SK-N-SH (cell line): ENCODE data around the gene CBLIF. TPM values are rescaled to one million over a fixed set of nuclear protein-coding genes. Genes with fewer than 3 reads are reported as not detected.

Source experiments
- CTCF ChIA-PET: fragments of 300-600, 350-600 bp; formaldehyde crosslinking; extraction: SDS; loops from one replicate; lab custom pipeline; 2021; lab: Yijun Ruan, JAX
- POLR2A ChIA-PET: fragments of 350-600 bp; sonication (Branson Sonifier 250); formaldehyde crosslinking; extraction: SDS; loops from one replicate; lab custom pipeline; 2020; ENCODE audit warnings: antibody characterized with exemption, inconsistent platforms; lab: Yijun Ruan, JAX
- DNase-seq: peaks from one replicate; pipeline ENCODE4 v3.0.0; 2012
- H2AFZ ChIP-seq: fragments of 200-600 bp; sonication (generic); 2 replicates; pipeline ENCODE4 v1.8.1; 2016; ENCODE audit warnings: antibody characterized with exemption, mild to moderate bottlenecking, low read depth
- H3F3A ChIP-seq: fragments of 200-600 bp; sonication (generic); replicated peaks from 2 replicates; pipeline ENCODE3; 2016; ENCODE audit warnings: antibody characterized with exemption, mild to moderate bottlenecking; ENCODE audit not compliant: insufficient read depth
- H3K27ac ChIP-seq, 2 experiments: fragments of 200-500 bp in 1 of 2; fragments of 200-600 bp in 1 of 2; sonication (Bioruptor generic) in 1 of 2; sonication (generic), shearing (Covaris generic) in 1 of 2; 2 replicates each; pipeline versions ENCODE4 v1.5.1 to v1.6.1; 2014 to 2016; ENCODE audit warnings: low read depth in 2 of 2, inconsistent platforms in 1 of 2, low read length in 1 of 2, mild to moderate bottlenecking in 1 of 2, mixed read lengths in 1 of 2
- H3K27me3 ChIP-seq: fragments of 200-600 bp; sonication (generic), shearing (Covaris generic); 2 replicates; pipeline ENCODE4 v1.6.1; 2016; ENCODE audit warnings: mixed run types; ENCODE audit not compliant: insufficient read depth
- H3K36me3 ChIP-seq, 2 experiments: fragments of 200-500 bp in 1 of 2; fragments of 200-600 bp in 1 of 2; sonication (Bioruptor generic) in 1 of 2; sonication (generic) in 1 of 2; replicated peaks in 1 of 2; 2 replicates each; pipeline versions ENCODE3 to v1.5.1; 2014 to 2016; ENCODE audit warnings: low read length in 1 of 2, mild to moderate bottlenecking in 1 of 2; ENCODE audit not compliant: insufficient read depth in 2 of 2, control insufficient read depth in 1 of 2
- H3K4me1 ChIP-seq, 2 experiments: fragments of 200-500 bp in 1 of 2; fragments of 200-600 bp in 1 of 2; sonication (Bioruptor generic) in 1 of 2; sonication (generic), shearing (Covaris generic) in 1 of 2; 2 replicates each; pipeline versions ENCODE4 v1.5.1 to v1.6.1; 2014 to 2016; ENCODE audit warnings: low read depth in 1 of 2, low read length in 1 of 2, mixed run types in 1 of 2; ENCODE audit not compliant: insufficient read depth in 2 of 2, control insufficient read depth in 1 of 2
- H3K4me2 ChIP-seq: fragments of 200-600 bp; sonication (generic), shearing (Covaris generic); 2 replicates; pipeline ENCODE4 v1.6.1; 2017; ENCODE audit warnings: mixed run types
- H3K4me3 ChIP-seq, 2 experiments: fragments of 200-500 bp in 1 of 2; fragments of 200-600 bp in 1 of 2; sonication (Bioruptor generic) in 1 of 2; sonication (generic), shearing (Covaris generic) in 1 of 2; 2 replicates each; pipeline versions ENCODE4 v1.5.1 to v1.8.1; 2014 to 2016; ENCODE audit warnings: low read depth in 2 of 2, inconsistent platforms in 1 of 2, low read length in 1 of 2, mild to moderate bottlenecking in 1 of 2, mixed read lengths in 1 of 2, moderate library complexity in 1 of 2
- H3K79me2 ChIP-seq: fragments of 200-600 bp; sonication (generic); 2 replicates; pipeline ENCODE4 v1.8.1; 2017; ENCODE audit warnings: mild to moderate bottlenecking; ENCODE audit not compliant: insufficient read depth
- H3K9ac ChIP-seq: fragments of 200-600 bp; sonication (generic); 2 replicates; pipeline ENCODE4 v1.6.1; 2017; ENCODE audit warnings: mixed run types
- H3K9me2 ChIP-seq: fragments of 200-600 bp; sonication (generic); 2 replicates; pipeline ENCODE4 v1.6.1; 2017; ENCODE audit warnings: mixed run types
- H3K9me3 ChIP-seq: fragments of 200-600 bp; sonication (generic); 2 replicates; pipeline ENCODE4 v1.6.1; 2017; ENCODE audit warnings: mixed run types, mild to moderate bottlenecking, moderate library complexity
- H4K20me1 ChIP-seq: fragments of 200-600 bp; sonication (generic); 2 replicates; pipeline ENCODE4 v1.6.1; 2017; ENCODE audit warnings: mild to moderate bottlenecking, mixed run types; ENCODE audit not compliant: insufficient read depth
- CTCF ChIP-seq: fragments of 200-600 bp; sonication (generic); IDR thresholded peaks from 2 replicates; pipeline ENCODE4 v1.6.1; 2017; ENCODE audit warnings: antibody characterized with exemption, mild to moderate bottlenecking, moderate library complexity
- ELF1 ChIP-seq: IDR thresholded peaks from 2 replicates; pipeline ENCODE4 v1.4.0; 2012
- EP300 ChIP-seq, 2 experiments: IDR thresholded peaks; 2 replicates each; pipeline versions ENCODE4 v1.4.0 to v1.6.1; 2012; ENCODE audit warnings: borderline replicate concordance in 1 of 2, low read depth in 1 of 2, low read length in 1 of 2
- FOSL2 ChIP-seq: IDR thresholded peaks from 2 replicates; pipeline ENCODE4 v1.4.0; 2012; ENCODE audit warnings: low read depth, mild to moderate bottlenecking, moderate library complexity, borderline replicate concordance
- FOXJ3 ChIP-seq: sonication (generic); formaldehyde crosslinking; IDR thresholded peaks from 2 replicates; pipeline ENCODE4 v1.5.1; 2020; ENCODE audit warnings: mild to moderate bottlenecking, missing genetic modification reagents
- FOXM1 ChIP-seq: IDR thresholded peaks from 2 replicates; pipeline ENCODE4 v1.4.0; 2012; ENCODE audit warnings: low read depth, mild to moderate bottlenecking
- GABPA ChIP-seq: IDR thresholded peaks from 2 replicates; pipeline ENCODE4 v1.4.0; 2012; ENCODE audit warnings: low read depth, mild to moderate bottlenecking
- IRF3 ChIP-seq: fragments of 150-350 bp; IDR thresholded peaks from 2 replicates; pipeline ENCODE4 v1.6.1; 2016; ENCODE audit warnings: mild to moderate bottlenecking, low read depth, low read length
- JUND ChIP-seq: IDR thresholded peaks from 2 replicates; pipeline ENCODE4 v1.4.0; 2012
- NFIC ChIP-seq: IDR thresholded peaks from 2 replicates; pipeline ENCODE4 v1.4.0; 2012; ENCODE audit warnings: borderline replicate concordance
- NRF1 ChIP-seq: IDR thresholded peaks from 2 replicates; pipeline ENCODE4 v1.6.1; 2012; ENCODE audit warnings: low read depth, mild to moderate bottlenecking, low read length
- RCOR1 ChIP-seq: fragments of 150-350 bp; IDR thresholded peaks from 2 replicates; pipeline ENCODE4 v1.6.1; 2017; ENCODE audit warnings: antibody characterized with exemption, low read length
- REST ChIP-seq: IDR thresholded peaks from 2 replicates; pipeline ENCODE4 v1.6.1; 2012; ENCODE audit warnings: mild to moderate bottlenecking, low read depth, low read length, moderate library complexity
- RXRA ChIP-seq: IDR thresholded peaks from 2 replicates; pipeline ENCODE4 v1.4.0; 2012; ENCODE audit warnings: low read depth, mild to moderate bottlenecking, borderline replicate concordance
- SIN3A ChIP-seq: IDR thresholded peaks from 2 replicates; pipeline ENCODE4 v1.6.1; 2012; ENCODE audit warnings: low read depth, mild to moderate bottlenecking, low read length, moderate library complexity, borderline replicate concordance
- SMC3 ChIP-seq: IDR thresholded peaks from 2 replicates; pipeline ENCODE4 v1.6.1; 2012; ENCODE audit warnings: low read depth, low read length, improper control_type of control experiment
- TAF1 ChIP-seq: IDR thresholded peaks from 2 replicates; pipeline ENCODE4 v1.6.1; 2012; ENCODE audit warnings: low read depth, mild to moderate bottlenecking, low read length, moderate library complexity, borderline replicate concordance
- TCF12 ChIP-seq: IDR thresholded peaks from 2 replicates; pipeline ENCODE4 v1.4.0; 2012
- TEAD4 ChIP-seq: IDR thresholded peaks from 2 replicates; pipeline ENCODE4 v1.4.0; 2012; ENCODE audit warnings: mild to moderate bottlenecking, borderline replicate concordance; ENCODE audit not compliant: insufficient read depth
- USF1 ChIP-seq: IDR thresholded peaks from 2 replicates; pipeline ENCODE4 v1.4.0; 2012; ENCODE audit warnings: low read depth, borderline replicate concordance
- YY1 ChIP-seq: IDR thresholded peaks from 2 replicates; pipeline ENCODE4 v1.4.0; 2012; ENCODE audit warnings: low read depth, mild to moderate bottlenecking
- polyA plus RNA-seq, 3 experiments: library from polyadenylated mRNA; depleted of rRNA; stranded (reverse); fragments of >200 nt; gene quantifications; 2 replicates each; pipeline ENCODE4 v1.2.3, GENCODE V29; 2012
- TF ChIP-seq, protein P1 (sequence below): IDR thresholded peaks from 2 replicates; pipeline ENCODE4 v1.4.0; 2012; ENCODE audit warnings: low read depth

The CBLIF gene
- polyA plus RNA-seq, 1 of the 3 experiments (the other 2 are of a cell fraction), result not detected

GRCh38 chr11:59877784-59878183 is 32.5 kb upstream of the CBLIF start (continued):
- TF ChIP-seq IRF3, result no peak
- TF ChIP-seq FOXM1, result no peak
- no peak for TF ChIP-seq YY1
- no peak for TF ChIP-seq RXRA
- no peak for TF ChIP-seq USF1
- no peak for TF ChIP-seq SIN3A
- TF ChIP-seq, all 33 proteins: peak for 0

DNA sequence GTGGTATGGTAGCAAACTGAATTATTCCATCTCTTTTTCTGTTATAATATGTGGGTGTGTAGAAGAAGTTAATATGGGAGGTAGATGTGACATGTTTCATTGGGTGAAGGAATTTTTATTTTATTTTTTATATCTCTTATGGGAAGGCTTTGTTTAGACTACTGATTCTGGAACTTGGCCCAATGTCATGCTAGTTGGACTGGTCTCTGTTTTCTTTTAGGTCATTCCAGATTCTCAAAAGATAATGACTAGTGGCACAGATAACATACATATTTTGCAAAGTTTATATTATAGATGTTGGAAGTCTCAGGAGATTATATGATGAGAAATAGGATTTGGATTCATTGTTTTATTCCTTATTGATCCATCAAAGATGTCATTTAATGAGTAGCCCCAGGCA is 32.0 kb upstream of the CBLIF start:
- DNase-seq, result no peak
- CTCF ChIA-PET, result no interaction called here
- H3K4me2 ChIP-seq, result no peak overlapping the region
- no peaks in the 10 kb centered on the region for H3F3A ChIP-seq
- no peaks in the 10 kb centered on the region for H3K9me3 ChIP-seq
- 0 out of 2 replicates have a peak, but pooled peaks cover 6% of the 10 kb centered on the region for H3K27me3 ChIP-seq
- H2AFZ ChIP-seq, result no peak overlapping the region
- no peak for TF ChIP-seq TAF1
- no peak for TF ChIP-seq YY1
- TF ChIP-seq GABPA, result no peak
- TF ChIP-seq NRF1, result no peak
- TF ChIP-seq FOXJ3 (CRISPR knock-in tag), result no peak
- no peak for TF ChIP-seq EP300 (IDR thresholded peaks at IDR 0.05; ENCODE audit: borderline replicate concordance in 1 of 2, low read depth in 1 of 2, low read length in 1 of 2)
- TF ChIP-seq ELF1, result no peak
- no peak for TF ChIP-seq FOSL2
- no peak for TF ChIP-seq CTCF
- TF ChIP-seq SIN3A, result no peak
- no peak for TF ChIP-seq TCF12
- TF ChIP-seq, protein P1, sequence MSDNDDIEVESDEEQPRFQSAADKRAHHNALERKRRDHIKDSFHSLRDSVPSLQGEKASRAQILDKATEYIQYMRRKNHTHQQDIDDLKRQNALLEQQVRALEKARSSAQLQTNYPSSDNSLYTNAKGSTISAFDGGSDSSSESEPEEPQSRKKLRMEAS, result no peak
- no peak for TF ChIP-seq REST
- no peak for TF ChIP-seq RCOR1
- TF ChIP-seq JUND, result no peak
- no peak for TF ChIP-seq FOXM1
- no peak for TF ChIP-seq SMC3
- TF ChIP-seq NFIC, result no peak
- TF ChIP-seq TEAD4, result no peak
- no peak for TF ChIP-seq RXRA
- H3K9me2 ChIP-seq, result no peaks in the 10 kb centered on the region
- H3K79me2 ChIP-seq, result no peaks in the 10 kb centered on the region
- H3K4me1 ChIP-seq, result peaks cover 0 to 2% of the 10 kb centered on the region in 2 experiments; a peak in 1 of 4 replicates
- H4K20me1 ChIP-seq, result no peaks in the 10 kb centered on the region
- H3K36me3 ChIP-seq, result no peaks in the 10 kb centered on the region
- H3K4me3 ChIP-seq, result no peak overlapping the region
- H3K9ac ChIP-seq, result no peak overlapping the region
- POLR2A ChIA-PET, result no interaction called here
- no peak overlapping the region for H3K27ac ChIP-seq
